ENCODE data around the gene PGM5.

The PGM5 gene

DNA sequence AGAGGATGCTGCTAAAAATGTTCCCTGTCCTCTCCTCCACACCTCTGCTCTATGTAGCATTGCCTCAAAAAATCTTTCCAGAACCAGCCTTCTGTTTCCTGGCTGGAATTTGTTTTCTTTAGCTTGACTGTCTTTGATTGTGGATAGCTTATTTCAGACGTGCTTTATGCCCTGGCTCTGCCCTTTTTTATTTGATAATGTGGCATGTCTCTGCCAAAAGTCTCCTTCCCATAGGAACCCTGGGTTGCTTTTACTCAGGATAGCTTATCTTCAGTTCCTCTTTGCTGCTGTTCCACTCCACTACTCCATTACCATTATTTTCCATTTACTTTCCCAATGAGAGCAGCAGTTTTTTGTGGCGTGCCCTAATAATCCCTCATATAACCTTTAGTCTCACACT is 185.2 kb downstream of the PGM5 start:
- DNase-seq: no peak

DNA sequence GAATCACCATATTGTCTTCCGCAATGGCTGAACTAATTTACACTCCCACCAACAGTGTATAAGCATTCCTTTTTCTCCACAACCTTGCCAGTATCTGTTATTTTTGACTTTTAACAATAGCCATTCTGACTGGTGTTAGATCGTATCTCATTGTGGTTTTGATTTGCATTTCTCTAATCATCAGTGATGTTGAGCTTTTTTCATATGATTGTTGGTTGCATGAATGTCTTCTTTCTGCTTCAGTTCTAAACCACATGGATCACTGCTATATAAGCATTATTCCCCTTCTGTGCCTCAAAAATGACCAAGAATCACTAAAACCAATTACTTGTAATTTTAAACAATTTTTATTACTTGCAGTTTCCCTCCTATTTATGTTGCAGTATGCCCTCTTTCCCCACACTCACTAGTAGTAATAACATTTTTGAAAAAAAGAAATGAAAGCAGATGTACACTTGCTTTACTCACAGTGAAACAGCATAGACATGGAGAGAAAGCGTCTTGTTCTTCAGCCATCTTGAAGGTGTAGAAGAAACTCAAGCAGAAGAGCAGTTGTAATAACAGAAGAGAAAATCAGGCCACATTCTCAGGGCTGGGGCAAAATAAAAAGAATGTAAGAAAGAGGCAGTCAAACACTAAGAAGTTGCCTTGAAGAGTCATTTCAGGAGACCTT is 188.8 kb downstream of the PGM5 start:
- no peak for DNase-seq

DNA sequence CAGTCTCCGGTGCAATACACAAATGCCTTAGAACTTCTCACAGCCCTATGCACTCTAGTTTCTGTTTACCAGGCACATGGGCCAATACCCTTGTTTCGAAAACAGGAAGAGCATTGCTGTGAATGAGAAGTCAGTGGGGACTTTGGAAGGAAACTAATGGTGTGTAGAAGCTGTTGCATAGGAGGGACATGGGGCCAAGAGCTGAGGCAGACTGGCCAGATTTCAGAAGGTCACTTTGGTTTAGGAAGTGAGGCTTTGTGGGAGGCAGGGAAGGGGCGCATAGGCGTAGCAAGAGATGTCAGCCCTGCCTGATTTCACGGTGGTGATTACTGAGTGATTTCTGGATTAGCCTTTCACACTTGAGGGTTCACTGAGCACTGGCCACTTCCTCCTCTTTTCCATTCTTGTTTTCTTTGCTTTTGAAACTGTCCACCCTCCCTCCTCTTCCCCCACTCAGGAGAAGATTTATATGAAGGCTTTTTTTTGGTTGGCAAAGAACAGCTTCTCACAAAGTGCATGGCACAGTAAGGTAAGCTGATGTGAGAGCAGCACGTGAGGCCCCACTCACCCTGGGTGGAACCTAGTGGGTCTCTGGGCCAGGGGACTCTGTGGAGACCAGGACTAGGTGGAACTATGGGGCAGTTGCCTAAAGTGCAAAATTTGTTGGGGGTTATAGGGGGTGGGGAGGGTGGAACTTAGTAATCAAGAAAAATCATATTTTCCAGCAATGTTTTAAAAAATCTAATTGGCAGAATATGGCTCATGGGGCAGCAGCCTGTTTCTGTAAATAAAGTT is 190.4 kb downstream of the PGM5 start:
- DNase-seq: no peak

DNA sequence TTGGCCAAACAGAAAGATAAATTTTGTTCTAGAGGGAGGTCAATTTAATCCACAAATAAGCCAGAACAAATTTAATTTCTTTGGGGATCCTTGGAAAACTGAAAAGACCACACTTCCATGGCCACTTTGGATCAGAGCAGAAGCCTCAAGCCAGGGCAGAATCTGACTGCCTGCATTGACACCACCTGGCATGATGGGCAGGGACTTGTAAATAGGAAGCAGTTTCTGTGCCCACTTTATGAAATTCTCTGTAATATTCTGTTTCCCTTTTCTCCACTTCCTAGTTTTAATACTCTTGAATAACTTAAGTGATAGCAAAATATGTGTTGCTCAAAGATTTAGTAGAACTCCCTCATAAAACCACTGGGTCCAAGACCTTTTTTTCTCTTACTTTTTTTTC is 191.0 kb downstream of the PGM5 start:
- no peak for DNase-seq

DNA sequence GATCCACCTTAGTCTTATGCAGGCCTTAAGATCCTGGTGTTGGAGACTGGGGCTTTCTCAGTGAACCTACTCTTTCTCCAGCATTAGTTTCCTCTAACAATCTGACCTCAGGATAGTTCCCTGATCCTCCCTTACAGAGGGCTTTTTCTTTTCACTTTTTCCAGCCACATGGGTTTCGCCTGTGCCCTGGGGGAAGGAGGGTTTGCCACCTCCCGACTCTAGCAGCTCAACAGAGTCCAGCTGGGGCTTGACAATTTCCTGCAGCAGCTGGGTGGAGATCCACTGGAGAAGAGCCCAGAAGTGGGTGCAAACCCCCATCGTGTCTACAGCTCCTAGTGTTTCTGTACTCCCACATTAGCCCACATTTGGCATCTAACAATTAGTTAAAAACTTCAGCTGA is 191.8 kb downstream of the PGM5 start:
- no peak for DNase-seq

DNA sequence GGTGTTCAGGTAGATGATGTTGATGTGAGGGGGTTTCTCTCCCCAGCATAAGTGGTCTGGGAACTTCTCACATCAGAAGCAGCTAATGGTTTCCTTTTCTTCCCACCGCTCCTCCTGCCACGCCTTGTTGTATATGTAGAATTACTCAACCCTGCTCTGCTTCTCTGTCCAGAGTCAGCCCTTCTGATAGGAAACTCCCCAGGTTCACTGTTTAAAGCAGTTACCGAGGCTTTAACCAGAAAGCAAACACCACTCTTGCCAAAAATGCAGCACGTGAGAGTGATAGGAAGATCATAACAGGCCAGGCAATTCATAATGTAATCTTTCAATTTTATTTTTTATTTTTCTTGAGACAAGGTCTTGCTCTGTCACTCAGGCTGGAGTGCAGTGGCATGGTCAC is 194.8 kb downstream of the PGM5 start:
- no peak for DNase-seq

DNA sequence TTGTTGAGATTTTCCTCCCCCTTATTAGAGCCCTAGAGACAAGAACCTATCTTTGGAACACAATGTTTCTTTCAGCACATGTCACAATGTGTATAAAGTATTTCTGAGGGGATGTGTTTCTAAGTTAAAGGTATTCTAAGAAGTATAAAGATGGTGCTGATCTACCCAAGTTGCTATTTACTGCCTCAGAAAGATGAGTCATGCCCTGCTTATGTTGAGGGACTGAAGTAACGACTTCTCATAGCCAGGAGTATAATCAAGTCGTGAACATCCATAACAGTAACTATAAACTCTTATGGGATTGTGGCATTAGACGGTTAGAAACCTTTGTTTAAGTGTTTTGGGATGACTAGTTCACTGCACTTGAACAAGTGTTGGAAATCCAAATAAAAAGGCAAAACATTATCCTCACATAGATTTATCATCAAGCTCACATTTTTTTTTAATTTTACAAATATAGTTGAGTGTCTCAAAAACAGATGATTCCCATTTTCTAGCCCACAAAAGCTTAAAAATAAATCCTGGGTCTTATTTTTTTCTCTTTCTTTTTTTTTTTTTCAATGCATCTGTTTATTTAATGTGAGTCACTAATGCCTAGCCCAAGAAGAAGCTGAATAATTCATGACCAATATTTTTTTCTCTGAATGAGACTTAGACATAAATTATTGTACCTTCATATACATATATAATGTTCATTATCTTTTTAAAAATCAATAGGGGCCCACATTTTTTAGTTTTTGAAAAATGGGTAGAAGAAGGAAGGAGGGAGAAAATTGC is 196.5 kb downstream of the PGM5 start:
- no peak for DNase-seq

DNA sequence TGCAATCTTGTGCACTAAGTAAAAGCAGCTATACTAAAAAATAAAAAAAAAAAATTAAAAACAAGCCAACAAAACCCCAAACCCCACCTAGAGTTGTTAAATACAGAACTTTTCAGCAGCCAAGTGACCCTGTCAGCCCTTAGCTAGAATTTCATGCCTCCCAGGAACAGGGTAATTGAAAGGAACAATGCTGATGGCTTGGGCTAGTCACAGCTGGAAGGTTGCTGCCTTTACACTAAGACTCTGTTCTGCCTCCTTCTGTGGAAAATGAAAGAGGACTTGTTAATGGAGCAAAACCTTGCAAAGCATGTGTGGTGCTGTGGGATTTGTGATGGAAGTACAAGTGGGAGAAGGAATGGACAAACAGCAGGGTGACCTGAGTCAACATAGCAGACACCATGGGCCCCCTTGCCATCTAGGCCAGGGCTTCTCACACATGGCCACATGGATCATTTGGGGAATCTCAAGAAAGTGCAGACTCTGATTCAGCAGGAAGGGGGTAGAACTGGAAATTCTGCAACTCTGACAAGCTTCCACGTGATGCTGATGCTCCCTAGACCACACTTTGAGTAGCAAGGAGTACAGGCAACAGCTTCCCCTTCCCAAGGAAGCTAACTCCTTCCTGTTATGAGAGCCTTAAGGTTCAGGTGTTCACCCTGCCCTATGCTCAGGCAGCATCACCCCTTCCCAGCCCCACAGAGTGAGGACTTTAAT is 199.2 kb downstream of the PGM5 start:
- no peak for DNase-seq

DNA sequence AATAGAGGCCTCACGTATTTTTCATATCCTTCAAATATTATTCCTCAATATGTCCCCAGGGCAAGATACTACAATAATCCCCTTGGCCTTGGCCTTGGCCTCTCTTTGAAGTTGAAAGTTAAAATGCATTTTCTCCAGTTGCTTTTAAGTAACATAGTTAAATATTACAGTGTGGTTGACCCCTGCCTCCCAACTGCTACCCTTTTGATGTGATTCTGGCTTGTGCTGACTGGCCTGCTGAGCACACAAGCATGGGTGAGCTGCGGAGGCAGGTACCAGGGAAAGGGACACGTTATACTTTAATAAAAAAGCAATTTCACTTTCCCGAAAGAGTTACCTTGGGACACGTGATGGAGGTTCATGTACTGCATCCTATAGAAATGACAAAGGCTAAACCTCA is 202.1 kb downstream of the PGM5 start:
- DNase-seq: no peak

DNA sequence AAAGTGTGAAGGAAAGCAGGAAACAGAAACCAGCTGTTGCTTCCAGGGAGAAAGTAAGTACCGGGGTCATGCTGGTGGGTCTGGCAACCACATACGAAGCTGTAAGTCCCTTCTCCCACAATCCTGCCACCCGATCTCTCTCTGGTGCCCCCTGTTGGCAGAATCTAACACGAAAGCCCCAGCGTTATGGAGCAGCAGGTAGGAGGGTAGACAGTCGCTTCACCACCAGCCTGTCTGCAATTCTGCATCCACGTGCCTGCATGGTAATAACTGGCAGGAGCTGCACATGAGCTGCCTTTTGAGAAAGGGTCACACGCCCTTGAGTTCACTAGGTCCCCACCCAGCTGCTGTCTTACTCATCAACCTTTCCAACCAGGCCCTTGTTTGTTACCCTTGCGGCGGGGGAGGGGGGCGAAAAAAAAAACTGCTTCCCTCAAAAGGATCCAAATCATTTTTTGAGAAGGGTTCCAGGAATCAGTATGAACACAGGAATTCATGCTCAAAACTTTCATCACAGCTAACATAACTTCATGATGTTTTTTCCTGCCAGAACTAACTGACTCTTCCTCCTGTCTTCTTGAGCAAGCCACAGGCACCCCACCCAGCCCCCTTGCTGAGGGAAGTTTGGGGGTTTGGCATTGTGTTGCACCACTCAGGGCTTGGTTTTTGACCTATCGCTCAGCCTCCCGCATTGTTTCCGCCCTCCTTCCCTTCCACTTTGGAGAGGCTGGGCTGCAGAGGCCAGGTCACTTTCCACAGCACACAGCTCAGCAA is 203.8 kb downstream of the PGM5 start:
- peak; percentile 30 for DNase-seq

DNA sequence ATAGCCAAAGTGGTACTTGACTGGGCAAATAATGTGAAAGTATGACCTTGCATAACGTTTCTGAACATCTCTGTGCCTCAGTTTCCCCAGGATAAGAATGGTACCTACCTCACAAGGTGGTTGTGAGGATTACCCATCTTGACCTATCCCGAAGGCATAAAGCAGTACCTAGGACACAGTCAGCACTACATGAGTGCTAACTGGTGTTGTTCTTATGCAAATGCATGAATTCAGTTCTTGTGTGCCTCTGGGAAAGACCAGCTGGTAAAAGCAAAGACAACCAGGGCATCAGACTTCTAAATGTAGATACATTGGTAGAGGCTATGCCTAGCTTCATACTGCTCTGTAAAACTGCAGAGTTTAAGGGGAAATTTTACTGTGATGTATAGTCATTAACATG is 206.1 kb downstream of the PGM5 start:
- no peak for DNase-seq

DNA sequence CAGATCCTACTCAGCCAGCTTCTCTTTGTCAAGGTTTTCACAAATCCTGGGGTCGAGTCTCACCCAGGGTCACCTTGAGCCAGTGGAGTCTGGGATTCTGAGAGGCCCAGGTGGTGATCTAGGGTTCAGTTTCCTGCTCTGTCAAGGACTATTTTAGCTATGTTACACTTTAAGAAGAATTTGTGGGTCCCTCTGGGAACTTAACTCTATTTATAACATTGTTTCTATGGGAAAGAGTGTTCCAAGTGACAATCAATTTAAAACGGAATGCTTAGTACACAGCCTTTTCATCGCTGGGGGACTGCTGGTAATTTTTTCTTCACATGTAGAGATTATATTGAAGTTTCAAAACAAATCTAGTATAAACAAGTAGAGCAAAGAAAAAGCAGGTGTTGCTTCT is 211.2 kb downstream of the PGM5 start:
- no peak for DNase-seq

DNA sequence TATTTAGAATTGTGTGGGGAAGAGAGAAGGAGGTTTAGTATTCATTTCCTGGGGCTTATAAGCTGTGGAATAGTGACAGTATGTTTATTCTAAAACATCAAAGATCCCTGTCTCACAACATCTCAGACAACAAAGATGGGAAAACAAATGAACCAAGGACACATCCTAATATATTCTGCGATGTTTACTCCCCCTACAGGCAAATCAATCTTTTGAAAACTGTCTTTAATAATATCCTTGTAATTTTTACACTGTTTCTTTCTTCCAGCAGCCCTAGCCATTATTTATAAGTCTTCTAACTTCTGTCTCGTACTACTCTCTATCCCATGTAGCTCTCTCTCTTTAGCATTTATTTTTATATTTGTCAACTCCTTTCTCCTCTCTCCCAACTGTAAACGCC is 217.7 kb downstream of the PGM5 start:
- DNase-seq: no peak

DNA sequence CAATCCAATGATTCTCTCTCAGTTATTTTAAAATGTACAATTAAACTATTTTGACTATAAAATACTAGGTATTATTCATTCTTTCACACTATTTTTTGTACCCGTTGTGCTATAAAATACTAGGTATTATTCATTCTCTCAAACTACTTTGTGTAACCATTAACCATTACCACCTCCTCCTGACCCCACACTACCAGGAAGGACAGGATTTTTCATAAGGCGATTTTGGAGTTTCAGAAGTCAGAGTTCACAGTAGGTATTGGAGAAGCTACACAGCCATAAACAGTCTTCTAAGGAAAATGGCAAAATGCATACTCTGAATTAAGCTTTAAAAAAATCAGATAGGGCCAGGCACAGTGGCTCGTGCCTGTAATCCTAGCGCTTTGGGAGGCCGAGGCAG is 219.4 kb downstream of the PGM5 start:
- no peak for DNase-seq

DNA sequence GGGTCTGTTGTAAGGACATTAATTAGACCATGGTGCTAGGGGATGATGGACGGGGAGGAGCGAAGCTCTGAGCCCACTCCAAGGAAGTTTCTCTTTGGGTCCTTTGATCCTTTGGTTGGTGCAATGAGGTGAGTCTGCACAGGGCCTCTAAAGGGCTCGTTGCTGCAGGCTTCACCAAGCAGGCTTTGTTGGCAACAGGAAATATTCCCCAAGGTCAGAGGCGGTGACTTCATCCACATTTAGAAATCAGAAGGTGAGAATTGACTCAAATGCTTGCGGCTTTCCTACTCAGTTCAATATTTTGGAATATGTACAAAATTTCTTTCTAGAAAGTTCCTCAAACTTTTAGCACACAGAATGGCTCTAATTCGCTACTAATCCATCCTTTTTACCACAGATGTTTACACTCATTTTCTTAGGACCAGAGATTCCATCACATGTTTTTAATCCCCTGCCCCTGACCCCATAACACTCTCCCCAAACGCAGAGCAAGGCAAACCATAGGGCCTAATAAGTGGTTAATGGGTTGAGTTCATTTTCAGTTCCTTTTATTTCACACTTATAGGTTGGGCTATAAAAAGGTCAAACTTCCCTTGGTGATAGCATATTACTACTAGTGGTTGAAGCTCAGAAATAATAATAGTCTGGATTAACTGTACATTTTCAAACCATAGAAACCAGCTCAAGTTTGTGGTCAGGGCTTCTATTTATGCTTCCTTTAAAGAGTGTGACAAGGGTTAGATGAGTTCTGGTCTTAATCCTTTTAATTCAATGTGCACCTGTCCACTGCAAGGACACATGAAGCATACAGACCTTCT is 221.6 kb downstream of the PGM5 start:
- DNase-seq: no peak
